NCI-H2029 treated with DMSO at 0.1 percent for 48 hours (cell line): ENCODE data around the gene CDH4.

ENCODE experiments used
- DNase-seq: peaks from one replicate; lab custom pipeline; 2025; lab: John Stamatoyannopoulos, UW

CDH4 gene

DNA sequence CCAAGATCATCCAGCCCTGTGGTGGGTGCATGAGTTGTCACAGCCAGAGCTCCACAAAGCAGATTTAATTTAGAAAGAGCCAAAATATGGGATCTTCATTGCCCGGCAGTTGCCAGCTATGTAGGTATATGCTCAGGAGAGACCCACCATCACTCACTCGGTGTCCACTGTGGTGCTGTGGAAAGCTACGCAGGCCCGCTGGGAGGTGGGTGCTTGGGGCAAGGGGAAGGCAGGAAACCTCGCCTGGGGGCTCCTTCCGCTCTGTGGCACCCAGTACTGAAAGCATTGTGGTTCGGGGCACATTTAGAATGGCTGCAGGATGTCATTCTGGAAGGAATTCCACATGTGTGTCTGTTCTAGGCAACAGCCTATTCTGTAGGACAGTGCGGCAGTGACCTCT lies 553.7 kb downstream of the CDH4 start:
- no peak for DNase-seq

DNA sequence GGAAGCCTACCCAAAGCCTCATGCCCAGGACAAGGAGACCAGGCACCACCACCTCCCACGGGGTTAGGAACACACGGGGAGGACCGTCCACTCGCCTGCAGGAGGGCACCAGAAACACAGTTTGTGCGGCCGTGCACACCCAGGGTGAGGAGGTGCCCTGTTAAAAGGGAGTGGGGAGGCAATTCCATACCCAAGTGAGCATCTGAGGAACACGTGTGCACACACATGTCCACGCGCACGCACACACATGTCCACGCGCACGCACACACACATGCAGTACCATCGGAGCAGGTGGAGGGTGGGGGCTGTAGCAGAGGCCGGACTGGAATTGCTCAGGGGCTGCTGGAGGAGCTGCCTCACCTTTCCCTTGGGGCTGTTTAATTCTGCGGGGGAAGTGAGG lies 554.3 kb downstream of the CDH4 start:
- no peak for DNase-seq

DNA sequence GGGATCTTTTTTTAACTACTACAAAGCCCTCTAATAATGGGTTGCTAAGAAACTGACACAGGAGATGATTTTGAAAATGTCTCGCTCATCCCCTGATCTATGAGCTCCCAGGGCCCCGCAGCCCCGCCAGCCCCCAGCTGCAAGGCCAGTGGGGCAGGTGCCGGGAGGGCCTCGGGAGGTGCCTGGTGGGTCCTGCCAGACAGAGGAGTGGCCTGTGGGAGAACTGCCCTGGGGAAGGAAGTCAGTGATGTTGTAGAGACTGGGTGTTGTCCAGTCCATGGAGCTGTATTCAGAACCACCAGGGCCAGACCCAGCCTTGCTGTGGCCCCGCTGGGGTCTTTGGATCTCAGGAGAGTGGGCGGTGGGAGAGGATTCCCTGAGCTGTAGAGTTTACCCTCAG lies 554.9 kb downstream of the CDH4 start:
- no peak for DNase-seq

DNA sequence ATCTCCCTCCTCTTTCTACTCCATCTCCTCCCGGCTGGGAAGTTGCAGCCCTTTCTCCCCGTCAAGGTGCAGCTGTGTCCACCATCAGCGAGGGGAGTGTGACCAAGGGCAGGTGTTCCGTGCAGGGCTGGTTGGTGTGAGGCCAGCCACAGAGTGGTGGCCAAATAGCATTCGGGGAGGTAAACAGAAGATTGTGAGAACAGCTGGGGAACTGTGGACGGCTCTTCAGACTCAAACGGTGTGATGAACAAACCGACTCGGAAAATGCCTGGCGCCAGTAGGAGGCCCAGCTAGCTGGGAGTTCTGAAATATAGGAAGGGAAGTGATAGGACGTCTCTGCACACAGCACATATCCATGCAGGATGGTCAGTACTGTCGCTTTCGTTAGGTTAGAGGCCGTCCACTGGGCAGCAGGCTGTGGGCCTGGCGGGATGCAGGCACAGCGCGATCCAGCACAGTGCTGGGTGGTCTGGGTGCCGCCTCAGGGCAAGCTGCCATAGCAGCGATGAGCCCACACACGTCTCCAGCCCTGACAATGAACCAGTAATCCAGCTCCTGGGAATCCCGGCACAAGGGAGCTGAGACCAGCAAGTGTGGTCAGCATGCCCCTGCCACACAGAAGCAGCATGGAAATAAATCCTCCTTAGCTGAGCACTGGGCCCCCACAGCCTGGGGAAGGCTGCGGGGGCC lies 555.6 kb downstream of the CDH4 start:
- no peak for DNase-seq

DNA sequence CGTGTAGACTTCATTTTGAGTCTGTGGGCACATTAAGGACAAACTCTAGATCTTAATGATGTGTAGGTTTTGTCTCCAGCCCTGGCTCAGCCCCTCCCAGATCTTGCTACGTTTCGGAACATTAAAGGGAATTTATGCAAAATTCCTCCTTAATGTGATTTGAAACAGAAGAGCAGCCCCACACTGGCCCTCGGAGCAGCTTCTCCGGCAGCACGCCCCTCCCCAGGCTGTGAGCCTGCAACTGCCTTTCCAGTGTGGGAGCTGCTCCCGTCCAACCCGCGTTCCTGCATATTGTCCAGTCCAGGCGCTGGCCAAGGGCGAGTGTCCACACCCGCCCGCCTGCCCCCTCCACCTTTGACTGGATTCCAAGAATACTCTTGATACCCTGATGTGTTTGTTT lies 556.4 kb downstream of the CDH4 start:
- no peak for DNase-seq

DNA sequence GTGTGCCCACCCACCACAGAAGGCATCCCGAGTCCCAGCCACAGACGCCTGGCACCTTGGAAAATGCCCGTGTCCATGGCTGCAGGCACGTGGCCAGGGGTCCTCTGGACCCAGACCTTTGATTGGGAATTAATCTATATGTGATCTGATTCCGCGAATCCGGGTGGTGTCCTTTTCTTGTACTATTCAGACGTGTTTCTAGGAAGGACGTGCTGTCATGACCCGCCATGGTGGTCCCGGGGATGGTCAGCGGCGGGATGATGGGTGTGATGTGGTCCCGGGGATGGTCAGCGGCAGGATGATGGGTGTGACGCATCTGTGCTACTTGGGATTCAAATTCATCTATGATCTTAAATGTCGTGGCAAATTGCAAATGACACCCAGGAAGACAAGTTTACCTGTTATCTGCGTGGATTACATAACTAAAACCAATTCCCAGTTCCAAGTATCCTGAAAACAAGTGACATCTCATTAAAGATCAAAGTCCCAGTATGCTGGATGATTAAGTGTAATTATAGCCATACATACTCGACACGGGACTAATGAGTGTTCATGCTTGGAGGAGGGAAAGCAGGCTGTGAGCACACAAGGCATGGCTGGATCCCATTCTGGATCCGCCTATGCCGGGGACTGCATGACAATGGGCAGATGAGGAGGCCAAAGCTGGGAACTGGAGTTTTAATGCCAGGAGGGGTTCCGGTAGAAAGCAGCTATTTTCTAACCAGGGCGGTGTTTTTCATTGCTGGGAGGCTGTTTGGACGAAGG lies 557.1 kb downstream of the CDH4 start:
- DNase-seq = no peak

DNA sequence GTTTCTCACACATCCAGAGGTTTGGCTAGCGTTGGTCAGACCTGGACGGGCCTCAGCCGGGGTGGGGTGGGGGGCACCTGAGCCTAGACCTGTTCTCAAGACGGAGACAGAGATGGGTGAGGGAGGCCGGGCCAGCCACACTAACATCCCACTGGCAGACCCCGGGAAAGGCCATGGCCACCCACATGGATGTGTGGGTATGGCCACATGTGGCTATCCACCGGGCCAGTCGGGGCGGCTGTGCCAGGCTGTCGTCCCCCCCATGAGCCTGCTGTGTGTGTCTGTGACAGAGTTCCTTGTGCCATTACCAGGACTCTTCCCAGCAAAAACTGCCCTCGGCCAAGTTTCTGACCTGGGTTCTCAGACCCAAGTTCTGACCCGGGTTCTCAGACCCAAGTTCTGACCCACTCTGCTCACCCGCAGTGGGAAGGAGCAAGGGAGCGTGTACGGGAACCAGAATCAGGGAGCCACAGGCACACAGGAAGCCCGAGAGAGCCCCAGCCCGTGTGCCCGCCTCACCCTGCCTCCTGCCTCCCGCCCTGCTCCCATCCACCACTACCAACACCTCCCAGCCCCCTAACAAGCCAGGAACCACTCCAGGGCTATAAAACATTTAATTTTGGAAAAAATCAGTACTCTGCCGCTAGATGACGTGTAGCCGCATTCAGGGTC lies 558.1 kb downstream of the CDH4 start:
- DNase-seq = no peak

DNA sequence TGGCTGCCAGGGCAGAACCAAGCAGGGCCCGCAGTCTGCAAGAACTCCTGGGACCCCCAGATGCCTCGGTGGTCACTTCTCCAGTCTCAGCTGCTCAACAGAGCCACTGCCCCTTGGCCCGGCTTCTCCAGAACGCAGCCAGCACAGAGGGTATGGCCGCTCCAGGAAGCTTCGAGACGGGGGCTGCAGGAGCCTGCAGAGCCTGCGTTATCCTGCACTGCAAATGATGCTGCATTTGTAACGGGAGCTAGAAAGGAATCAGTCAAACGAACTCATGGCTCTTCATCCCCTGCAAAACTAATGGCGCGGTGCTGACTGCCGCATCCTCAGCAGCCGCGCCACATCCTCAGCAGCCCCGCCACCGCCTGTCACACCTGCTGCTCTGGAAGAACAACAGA lies 558.7 kb downstream of the CDH4 start:
- DNase-seq = no peak

DNA sequence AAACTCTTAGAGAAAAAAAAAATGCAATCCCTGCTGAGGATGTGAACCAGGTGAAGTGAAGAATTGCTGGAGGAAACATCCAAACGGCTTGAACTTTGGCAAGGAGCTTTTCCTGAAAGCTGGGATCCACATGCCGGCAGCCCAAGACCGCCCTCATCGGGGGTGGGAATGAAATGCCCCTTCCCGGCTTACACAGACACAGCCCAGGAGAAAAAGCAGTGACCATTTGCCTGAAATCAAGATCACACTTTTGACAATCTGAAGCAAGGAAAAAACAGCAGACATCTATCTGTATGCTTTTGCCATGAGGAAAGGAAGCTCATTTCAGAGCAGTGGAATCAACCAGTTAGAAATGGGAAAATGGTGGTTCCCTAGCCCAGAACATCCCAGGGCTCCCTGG lies 559.1 kb downstream of the CDH4 start:
- DNase-seq = no peak

DNA sequence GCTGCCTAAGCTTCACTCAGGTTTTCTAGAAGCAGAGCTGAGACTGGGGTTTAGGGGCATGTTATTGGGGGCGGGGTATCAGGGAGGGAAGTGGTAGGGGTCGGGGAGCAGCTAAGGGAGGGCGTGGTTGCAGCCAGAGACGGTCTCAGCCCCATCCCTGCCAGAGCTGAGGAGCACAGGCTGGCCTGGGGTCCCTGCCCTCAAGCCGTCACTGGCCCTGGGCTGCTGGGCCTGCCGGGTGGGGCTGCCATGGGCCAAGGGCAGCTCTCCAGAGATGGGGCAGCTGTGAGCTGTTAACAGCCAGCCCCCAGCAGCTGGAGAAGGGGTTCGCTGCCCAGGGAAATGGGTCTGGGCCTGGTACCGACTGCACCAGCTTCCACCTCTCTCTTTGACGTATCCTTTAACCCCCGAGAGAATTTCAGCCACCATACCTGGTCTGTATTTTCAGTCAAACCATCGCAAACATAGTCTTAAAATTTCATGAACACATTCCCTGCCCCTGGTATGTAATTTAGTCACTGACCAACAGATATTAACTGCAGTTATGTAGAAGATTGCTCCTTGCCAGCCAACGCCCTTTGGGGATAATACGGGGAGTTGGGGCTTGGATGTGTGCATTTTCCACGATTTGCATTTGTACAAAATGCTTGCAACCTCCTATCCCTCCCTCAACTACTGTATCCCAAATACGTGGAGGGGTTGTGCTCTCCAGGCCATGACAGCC lies 560.2 kb downstream of the CDH4 start:
- no peak for DNase-seq

DNA sequence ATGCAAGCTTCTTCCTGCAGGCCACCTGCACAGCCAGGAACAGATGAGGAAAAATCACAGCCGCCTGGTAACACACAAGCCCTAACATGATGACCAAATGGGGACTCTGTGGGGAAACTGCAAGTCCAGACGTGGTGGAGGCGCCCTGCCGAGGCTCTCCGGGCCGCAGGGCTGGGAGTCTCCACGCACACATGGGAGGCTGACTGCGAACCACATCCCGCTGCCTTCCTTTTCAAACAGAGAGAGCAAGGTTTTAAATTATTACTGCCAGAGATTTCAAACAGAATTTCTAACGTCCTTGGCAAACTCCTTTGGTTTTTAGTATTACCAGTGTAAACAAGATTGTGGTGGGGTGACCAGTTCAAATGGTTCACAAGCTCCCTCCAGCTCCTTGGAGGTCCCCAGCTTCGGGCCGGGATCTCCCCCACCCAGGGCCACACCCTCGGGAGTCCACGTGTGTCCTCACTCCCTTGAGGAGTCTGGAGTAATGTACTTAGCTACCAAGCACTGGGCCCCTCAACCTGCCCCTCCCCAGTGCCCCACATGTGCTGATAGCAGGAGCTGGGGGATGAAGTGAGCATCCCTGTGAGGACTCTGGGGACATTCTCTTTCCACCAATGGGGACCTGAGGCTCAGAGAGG lies 560.9 kb downstream of the CDH4 start:
- no peak for DNase-seq

DNA sequence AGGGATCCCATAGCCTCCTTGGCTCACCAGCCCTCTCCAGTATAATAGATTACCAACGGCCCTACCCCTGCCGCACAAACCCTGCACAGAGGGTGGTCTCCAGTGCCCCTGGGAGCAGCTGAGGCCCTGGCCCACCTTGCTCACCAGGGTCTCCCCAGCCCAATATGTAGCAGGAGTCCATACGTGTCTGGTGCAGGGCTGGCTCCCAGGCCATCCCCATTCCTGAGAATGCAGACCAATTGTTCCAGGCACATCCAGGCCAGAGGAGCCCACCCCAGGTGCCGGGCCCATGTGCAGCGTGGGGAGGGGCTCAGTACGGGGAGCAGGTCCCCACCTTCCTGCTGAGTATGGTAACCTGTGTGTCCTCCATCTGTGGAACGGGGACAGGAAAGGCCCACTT lies 561.7 kb downstream of the CDH4 start:
- DNase-seq = no peak

DNA sequence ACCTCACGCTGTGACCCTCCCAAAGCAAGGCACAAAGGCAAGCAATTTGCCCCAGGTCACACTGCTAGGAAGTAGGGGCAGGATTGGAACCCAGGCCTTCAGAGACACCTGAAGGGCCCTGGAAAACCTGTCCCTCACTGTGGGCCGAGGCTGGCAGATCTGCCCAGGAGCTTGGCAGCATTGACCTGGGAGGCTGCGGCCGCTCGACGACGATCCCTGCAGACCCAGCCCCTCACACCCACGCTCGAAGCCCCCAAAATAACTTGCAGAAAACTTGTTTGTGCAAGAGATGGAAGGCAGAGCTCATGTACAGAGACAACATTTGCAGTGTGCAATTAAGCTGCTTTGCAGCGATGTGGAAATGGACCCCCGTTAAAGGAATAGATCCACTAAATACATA lies 562.2 kb downstream of the CDH4 start:
- DNase-seq = no peak

DNA sequence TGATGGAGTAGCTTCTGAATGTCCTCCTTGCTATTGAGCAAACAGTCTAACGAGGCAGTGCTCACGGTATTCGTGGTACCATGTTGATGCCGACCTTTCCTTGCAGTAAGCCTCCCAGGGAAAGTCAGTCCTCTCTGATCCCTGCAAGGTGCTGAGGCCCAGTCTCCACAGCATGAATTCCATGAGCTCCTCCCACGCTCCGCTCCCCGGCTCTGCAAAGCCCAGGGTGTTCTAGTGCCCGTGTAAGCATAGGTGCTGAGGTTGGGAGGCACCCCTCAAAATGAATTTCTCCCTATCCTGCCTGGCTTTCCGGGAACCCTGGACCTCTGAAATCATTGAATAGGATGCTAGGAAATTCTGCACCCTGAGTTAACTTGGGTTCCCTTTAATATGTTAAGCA lies 562.7 kb downstream of the CDH4 start:
- DNase-seq = no peak

DNA sequence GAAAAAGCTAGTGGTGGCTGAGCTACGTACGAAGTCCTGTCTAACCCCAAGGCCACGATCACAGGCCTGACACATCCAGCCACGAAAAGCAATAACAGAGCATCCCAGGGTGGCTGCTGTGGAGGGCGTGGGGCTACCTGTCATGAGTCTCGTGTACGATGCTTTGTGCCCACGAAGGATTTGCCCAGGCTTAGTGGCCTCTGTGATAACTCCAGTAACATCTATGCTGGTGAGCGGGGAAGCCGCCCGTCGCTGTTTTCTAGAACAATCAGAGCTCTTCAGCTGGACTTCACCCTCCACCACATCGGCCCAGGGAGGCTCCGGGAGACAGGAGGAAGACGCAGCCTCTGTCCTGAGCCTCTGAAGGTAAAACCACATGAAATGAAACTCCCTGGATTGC lies 563.1 kb downstream of the CDH4 start:
- DNase-seq = no peak

DNA sequence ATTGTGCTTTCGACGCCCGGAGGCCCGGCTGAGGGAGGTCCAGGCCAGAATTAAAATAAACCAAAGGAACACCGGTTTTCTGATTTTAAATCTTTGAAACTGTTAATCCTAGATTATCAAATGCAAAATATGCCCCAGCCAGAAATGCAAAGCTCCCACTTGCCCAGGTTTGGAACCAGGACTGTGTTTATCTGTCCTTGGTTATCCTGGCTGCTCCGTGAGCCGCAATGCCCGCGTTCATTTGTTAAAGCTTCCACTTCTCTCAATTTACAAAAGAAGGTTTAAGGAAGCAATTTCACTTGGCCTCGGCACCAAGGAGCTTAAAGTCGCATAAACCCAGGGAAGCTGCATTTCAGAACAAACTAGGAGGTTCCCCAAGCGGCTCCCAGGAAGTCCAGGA lies 563.6 kb downstream of the CDH4 start:
- no peak for DNase-seq

DNA sequence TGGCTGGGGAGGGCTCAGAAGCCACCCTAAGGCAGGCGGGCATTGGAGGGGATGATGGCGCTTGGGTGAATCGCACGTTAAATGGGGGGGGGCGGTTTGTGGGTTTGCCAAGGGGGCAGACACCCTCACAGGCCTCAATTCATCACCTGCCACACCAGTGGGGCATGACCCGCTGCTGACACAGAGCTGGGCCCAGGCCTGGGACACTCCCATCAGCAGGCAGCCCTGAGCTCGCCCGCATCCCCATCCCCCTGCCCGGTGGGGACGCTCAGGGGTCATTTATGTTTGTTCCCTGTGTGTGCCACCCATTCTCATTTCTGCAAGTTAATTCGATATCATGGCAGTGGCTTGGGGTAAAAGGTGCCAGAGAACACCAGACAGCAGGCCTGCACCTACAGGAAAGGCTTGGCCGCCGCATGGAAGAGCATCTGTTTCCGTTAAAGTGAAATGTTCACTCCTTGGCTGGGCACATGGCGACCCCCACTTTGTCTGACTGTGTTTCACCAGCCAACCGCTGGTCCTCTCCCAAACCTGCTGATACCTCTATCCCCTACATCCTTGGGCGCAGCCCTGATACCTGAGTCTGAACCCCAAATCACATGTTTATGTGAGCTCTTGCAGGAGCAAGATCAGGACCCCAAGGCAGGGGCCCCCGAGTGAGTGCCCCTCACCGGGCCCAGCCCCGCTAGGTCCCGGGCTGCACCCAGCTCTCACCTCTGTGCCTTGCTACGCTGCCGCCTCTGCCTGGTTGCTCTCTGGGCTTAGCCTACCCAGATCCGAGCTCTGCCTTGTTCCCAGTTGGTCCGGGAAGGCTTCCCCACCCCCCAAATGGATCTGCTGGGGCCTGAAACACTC lies 564.8 kb downstream of the CDH4 start:
- DNase-seq = no peak

DNA sequence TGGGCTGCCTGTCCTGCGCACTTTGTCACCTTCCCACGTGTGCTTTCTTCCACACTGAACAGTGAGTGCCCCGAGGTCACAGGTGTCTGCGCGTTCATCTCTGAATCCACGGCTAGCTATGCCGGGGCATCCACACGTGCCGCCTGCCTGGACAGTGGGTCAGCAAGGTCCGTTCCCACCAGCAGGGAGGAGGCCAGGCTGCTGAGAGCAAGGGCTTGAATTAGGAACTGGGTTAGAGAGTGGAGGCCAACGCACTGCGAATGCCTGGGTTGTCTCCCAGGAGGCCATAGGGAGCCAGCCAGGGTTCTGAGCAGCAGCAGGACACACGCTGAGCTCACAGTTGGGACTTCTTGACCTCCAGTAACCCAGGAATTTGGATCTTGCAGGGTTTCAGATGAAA lies 565.5 kb downstream of the CDH4 start:
- no peak for DNase-seq

DNA sequence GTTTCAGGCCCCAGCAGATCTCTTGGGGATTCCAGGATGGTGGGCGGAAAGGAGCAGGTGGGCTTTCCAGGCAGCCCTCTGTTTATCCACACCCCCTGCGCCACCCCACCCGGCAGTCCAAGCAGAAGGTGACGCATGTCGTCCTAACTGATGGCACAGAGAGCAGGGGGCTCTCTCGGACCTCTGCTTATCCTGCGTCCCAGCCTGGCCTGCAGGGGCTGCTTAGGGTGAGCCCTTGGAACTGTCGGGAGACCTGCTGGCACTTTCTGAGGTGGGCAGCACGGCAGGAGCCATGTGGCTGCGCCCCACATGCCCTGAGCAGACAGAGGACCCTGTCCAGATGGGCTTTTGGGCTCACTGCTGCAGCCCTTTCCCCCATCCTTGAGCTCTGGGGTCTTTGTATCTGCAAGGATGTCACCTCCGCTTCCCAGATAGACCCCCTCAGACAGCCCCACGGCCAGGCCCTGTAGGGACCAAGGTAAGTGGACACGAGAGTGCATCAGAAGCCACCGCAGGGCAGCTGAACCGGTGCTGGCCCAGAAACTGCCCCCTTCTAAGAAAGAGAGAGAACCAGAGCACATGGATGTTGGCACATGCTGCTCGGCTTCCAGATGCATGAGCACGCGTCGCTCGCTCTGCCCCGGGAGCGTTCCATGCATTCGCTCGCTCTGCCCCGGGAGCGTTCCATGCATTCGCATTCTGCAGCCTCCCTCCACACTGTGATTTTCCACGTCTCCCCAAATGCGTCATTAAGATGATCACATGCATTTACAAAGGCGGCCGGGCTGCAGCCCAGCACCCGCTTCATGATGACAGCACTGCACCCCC lies 566.9 kb downstream of the CDH4 start:
- DNase-seq = no peak

DNA sequence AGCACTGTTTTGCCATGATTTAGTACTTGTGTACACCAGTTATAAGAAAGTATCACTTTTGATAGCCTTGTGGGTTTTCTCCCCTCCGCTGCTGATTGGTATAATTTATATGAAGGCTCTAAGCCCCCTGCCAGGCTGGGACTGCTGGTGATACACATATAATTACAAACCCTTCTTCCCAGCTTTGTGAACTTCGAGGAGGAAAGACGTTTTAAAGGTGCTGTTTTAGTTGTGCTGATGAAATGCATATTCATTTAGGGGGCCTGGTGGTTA lies 567.4 kb downstream of the CDH4 start:
- no peak for DNase-seq
